Rectal smooth muscle tissue (tissue), 1 donor: ENCODE results near the gene IGHMBP2.

Source experiments
- H3K27ac ChIP-seq: one replicate; pipeline ENCODE4 v1.7.0; 2013; ENCODE audit warnings: low read depth, low read length, inconsistent platforms
- H3K27me3 ChIP-seq: one replicate; pipeline ENCODE4 v1.7.0; 2013; ENCODE audit warnings: low read length; ENCODE audit not compliant: control insufficient read depth, insufficient read depth
- H3K36me3 ChIP-seq: one replicate; pipeline ENCODE4 v1.7.0; 2013; ENCODE audit warnings: low read length; ENCODE audit not compliant: control insufficient read depth, insufficient read depth
- H3K4me1 ChIP-seq: one replicate; pipeline ENCODE4 v1.7.0; 2013; ENCODE audit warnings: low read length; ENCODE audit not compliant: control insufficient read depth, insufficient read depth
- H3K4me3 ChIP-seq: one replicate; pipeline ENCODE4 v1.7.0; 2013; ENCODE audit warnings: low read length
- H3K9ac ChIP-seq: one replicate; pipeline ENCODE4 v1.7.0; 2013; ENCODE audit warnings: low read length

IGHMBP2 gene

GRCh38 chr11:68978931-68979594 is 75.4 kb downstream of the IGHMBP2 start:
- Histone ChIP-seq H3K36me3 (no peaks in the 10 kb centered on the region), H3K27ac (no peak overlapping the region), H3K4me3 (no peak overlapping the region), H3K9ac (no peak overlapping the region), H3K4me1 (no peaks in the 10 kb centered on the region), H3K27me3 (no peaks in the 10 kb centered on the region)

- H3K27ac ChIP-seq, result no peak overlapping the region
- no peaks in the 10 kb centered on the region for H3K27me3 ChIP-seq
- no peak overlapping the region for H3K9ac ChIP-seq
- H3K36me3 ChIP-seq, result no peaks in the 10 kb centered on the region
- H3K4me1 ChIP-seq, result no peaks in the 10 kb centered on the region
- no peak overlapping the region for H3K4me3 ChIP-seq
Observed at GRCh38 chr11:68979931-68980775, 76.5 kb downstream of the IGHMBP2 start.

- no peaks in the 10 kb centered on the region for H3K4me1 ChIP-seq
- no peak within 1 kb of the TSS for H3K4me3 ChIP-seq
- no peaks in the 10 kb centered on the region for H3K27me3 ChIP-seq
- no peak within 1 kb of the TSS for H3K27ac ChIP-seq
- H3K36me3 ChIP-seq, result no peaks in the 10 kb centered on the region
- H3K9ac ChIP-seq, result no peak within 1 kb of the TSS
Observed at GRCh38 chr11:68980776-68981065, 77.0 kb downstream of the IGHMBP2 start, which contains the start of gene MRGPRD. MRGPRD (minus strand) TSS chr11:68980986; CDS start chr11:68980986, 0 bp downstream.

- Histone ChIP-seq H3K9ac (no peak overlapping the region), H3K36me3 (no peaks in the 10 kb centered on the region), H3K27ac (no peak overlapping the region), H3K4me1 (no peaks in the 10 kb centered on the region), H3K4me3 (no peak overlapping the region), H3K27me3 (no peaks in the 10 kb centered on the region)
Observed at GRCh38 chr11:68982134-68982533, 78.4 kb downstream of the IGHMBP2 start.

- Histone ChIP-seq H3K27ac (no peak overlapping the region), H3K4me3 (no peak overlapping the region), H3K4me1 (no peaks in the 10 kb centered on the region), H3K27me3 (no peaks in the 10 kb centered on the region), H3K36me3 (no peaks in the 10 kb centered on the region), H3K9ac (no peak overlapping the region)
Observed at GRCh38 chr11:68983801-68984200, 80.1 kb downstream of the IGHMBP2 start.

GRCh38 chr11:68987211-68987610 is 83.5 kb downstream of the IGHMBP2 start:
- Histone ChIP-seq H3K27me3 (no peaks in the 10 kb centered on the region), H3K36me3 (no peaks in the 10 kb centered on the region), H3K9ac (no peak overlapping the region), H3K4me3 (no peak overlapping the region), H3K27ac (no peak overlapping the region), H3K4me1 (no peaks in the 10 kb centered on the region)

- Histone ChIP-seq H3K4me1 (no peaks in the 10 kb centered on the region), H3K27ac (no peak overlapping the region), H3K27me3 (no peaks in the 10 kb centered on the region), H3K9ac (no peak overlapping the region), H3K36me3 (no peaks in the 10 kb centered on the region), H3K4me3 (no peak overlapping the region)
Observed at GRCh38 chr11:68988491-68988890, 84.8 kb downstream of the IGHMBP2 start.
